Measurements from ENCODE around the gene RSRP1.
"Not testable (repeated sequence)": the region's sequence is repeated elsewhere in the genome, so short reads cannot be mapped to it uniquely, and the experiment has no call there.

Gene RSRP1

GRCh38 chr1:25256578-25256965, 9.3 kb upstream of the RSRP1 start:
- DNase-seq: no peak

DNA sequence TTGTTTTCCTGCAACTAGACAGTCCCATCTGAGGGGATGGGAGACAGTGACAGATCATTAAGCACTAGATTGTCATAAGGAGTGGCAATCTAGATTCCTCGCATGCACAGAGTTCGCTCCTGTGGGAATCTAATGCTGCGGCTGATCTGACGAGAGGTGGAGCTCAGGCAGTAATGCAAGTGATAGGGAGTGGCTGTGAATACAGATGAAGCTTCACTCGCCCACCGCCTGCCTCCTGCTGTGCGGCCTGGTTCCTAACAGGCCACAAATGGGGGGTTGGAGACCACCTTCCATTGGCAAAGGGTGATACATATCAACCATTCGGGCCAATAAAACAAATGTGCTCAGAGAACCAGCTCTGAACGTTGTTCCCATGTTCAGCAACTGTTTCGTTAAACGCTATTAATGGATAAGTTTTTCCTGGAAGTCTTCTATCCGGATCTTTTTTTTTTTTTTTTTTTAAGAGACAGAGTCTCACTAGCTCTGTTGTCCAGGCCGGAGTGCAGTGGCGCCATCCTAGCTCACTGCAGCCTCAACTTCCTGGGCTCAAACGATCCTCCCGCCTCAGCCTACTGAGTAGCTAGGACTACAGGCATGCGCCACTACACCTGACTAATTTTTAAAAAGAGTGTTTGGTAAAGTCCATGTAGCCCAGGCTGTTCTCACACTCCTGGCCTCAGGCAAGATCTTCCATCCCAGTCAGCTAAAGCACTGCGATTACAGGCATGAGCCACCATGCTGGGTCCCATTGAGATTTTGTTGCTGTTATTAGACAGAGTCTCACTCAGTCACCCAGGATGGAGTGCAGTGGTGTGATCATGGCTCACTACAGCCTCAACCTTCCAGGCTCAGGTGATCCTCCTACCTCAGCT, 8.7 kb upstream of the RSRP1 start:
- no peak for DNase-seq

DNA sequence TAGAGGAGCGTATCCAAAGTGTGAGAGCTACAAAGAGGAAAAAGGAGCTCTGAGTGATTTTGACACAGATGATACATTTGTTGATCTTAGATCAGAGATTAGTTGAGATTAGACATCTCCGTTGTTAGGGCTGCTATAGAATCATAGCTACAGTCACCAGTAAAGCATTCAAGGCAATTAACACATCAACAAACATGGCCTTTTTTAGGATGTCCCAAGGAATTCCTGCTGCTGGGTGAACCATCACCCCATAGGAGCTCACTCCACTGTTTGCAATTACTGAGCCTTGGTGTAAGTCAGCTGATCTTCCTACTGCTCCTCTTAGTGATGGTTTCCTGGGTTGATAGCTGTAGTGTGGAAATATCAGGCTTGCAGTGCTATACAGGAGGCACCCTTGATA, 6.7 kb upstream of the RSRP1 start:
- no peak for DNase-seq

DNA sequence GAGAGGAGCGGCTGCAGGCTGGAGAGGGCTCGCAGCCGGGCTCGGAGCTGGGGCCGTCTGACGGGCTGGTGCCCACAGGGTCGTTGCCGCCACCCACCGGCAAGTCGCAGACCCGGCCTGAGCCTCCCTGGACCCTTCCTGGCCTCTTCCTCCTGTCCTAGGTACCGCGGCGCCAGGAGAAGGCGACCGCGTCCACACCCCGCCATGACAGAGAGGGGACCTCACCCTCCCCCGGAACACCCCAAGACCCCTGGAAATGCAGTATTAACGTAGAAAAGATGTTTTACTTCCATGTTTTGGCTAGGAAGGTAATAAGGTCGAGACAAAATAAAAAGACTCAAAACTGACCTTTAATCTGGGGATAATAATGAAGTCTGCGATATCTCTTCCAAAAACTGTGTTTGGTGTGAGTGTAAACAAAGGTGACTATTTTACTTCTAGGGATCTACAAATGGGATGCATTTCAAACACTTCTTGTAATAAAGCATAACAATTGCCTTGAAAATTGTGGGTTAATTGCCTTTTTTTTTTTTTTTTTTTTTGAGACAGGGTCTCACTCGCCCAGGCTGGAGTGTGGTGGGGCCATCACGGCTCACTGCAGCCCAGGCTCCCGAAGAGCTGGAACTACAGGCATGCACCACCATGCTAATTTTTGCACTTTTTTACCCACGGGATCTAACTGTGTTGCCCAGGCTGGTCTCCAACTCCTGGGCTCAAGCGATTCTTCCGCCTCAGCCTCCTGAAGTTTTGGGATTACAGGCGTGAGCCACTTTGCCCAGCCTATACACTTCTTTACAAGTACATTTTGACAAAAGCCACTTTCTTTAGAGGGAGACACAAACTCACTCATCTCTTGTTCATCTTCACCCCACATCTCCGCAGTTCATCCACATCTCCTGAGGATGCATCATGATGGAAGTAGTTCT, 838 bp upstream of the RSRP1 start:
- DNase-seq: no peak

GRCh38 chr1:25246600-25247023, 642 bp downstream of the RSRP1 start:
- DNase-seq: no peak

DNA sequence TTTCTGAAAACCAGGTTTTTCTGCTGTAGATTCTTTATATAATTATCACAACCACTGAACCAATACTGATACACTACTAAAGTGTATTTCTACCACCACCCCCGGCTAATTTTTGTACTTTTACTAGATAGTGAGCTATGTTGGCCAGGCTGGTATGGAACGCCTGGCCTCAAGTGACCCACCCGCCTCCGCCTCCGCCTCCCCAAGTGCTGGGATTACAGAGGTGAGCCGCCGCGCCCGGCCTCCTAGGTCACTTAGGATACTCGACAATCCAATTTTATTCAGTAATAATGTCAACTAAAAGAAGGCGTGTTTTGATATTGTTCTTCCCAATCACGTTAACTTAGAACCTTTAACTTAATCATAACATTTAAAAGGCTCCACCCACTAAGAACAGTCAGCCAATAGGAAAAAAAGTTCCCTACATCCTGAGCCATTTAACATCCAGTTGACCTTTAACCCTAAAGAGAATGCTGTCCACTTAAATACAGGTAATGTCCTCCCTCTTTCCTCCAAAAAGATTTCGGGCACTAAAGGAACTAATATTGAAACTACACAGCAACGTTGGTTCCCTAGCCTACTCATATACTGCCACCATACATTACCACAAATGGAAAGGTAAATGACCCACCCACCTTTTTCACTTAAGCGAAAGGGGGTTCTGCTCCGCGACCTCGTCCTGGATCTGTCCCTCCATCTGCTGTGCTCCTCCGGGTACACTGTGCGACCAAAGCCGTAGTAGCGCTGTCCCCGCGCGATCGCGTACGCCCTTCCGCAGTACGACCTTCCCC, 1.2 kb downstream of the RSRP1 start:
- no peak for DNase-seq

DNA sequence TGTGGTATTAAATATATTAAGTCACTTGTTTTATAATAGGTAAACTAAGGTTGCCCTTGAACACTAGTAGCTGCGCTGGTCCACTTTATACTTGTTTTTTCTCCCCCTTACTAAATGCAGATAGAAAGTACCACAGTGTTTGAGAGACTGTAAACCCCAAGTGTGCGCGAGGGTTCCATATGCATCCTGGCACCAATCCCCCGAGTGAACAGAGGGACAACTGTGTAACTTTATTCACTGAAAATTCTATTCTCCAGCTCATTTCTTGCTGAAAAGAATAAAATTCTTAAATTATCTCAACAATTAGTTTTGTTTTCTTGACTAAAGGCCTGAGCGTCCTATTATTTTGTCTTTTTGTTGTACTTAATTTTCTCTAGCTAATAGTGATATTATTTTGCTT, 1.9 kb downstream of the RSRP1 start:
- no peak for DNase-seq

DNA sequence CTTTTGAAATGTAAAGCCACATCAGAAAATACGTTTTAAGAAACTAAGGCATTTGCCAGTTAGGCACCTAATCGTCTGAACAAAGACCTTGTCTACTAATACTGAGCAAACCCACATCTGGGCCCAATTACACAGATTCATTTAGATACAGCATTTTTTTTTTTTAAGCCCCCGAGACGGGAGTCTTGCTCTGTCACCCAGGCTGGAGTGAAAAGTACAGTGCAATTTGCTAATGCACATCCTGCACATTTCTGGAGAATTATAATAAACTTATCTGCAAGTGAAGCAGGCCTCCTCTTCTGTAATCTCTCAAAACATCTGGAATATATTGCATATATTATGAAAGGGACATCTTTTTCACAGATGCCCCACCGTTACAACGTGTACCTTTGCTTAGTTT, 3.3 kb downstream of the RSRP1 start:
- DNase-seq: no peak

GRCh38 chr1:25239681-25240541, 7.3 kb downstream of the RSRP1 start:
- DNase-seq: peak; percentile 64

GRCh38 chr1:25238046-25238445, 9.2 kb downstream of the RSRP1 start:
- DNase-seq: no peak

- not testable (repeated sequence) for DNase-seq
Observed at GRCh38 chr1:25236261-25236660, 11.0 kb downstream of the RSRP1 start.

DNA sequence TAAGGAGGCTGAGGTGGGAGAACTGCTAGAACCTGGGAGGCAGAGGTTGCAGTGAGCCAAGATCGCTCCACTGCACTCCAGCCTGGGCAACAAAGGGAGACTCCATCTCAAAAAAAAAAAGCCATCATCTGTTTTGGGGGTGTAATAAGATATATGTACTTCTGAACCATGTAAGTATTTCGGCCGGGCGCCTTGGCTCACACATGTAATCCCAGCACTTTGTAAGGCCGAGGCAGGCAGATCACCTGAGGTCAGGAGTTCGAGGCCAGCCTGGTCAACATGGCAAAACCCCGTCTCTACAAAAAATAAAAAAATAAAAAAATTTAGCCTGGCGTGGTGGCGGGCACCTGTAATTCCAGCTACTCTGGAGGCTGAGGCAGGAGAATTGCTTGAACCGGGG, 11.8 kb downstream of the RSRP1 start:
- not testable (repeated sequence) for DNase-seq

DNA sequence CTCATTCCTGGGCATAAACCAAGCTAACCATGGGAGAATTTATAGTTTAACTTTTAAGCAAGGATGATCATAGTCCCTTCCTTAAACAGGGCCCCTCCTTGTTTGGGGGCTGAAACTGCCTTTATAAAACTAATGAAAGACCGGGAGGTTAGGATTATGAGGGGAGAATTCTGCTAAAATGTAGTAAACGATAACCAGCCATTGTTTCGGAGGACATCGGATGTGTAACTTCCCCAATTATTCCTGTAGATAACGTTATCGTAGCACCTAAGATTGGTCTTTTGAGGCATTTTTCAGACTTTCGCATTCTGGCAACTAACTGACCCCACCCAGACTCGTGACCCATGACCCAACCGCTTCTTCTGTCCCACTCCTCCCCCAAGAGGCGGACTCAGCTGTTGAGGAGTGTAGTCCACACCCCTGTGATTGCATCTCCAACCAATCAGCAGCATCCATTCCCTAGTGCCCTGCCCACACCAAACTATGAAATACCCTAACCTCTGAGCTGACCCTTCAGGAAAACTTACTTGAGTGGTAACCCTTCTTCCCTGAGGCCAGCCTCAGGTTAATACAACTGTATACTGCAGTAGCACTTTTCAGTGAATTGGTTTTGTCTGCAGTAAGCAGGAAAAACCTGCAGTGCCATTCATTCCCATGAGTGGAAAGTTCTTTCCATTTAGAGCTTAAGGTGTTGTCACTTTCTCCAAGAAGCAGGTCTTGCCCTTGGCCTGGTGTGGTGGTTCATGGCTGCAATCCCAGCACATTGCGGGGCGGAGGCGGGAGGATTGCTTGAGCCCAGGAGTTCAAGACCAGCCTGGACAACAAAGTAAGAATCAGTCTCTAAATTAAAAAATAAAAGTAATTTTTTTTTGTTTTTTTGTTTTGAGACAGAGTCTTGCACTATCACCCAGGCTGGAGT, 14.1 kb downstream of the RSRP1 start:
- peak; percentile 14 for DNase-seq

DNA sequence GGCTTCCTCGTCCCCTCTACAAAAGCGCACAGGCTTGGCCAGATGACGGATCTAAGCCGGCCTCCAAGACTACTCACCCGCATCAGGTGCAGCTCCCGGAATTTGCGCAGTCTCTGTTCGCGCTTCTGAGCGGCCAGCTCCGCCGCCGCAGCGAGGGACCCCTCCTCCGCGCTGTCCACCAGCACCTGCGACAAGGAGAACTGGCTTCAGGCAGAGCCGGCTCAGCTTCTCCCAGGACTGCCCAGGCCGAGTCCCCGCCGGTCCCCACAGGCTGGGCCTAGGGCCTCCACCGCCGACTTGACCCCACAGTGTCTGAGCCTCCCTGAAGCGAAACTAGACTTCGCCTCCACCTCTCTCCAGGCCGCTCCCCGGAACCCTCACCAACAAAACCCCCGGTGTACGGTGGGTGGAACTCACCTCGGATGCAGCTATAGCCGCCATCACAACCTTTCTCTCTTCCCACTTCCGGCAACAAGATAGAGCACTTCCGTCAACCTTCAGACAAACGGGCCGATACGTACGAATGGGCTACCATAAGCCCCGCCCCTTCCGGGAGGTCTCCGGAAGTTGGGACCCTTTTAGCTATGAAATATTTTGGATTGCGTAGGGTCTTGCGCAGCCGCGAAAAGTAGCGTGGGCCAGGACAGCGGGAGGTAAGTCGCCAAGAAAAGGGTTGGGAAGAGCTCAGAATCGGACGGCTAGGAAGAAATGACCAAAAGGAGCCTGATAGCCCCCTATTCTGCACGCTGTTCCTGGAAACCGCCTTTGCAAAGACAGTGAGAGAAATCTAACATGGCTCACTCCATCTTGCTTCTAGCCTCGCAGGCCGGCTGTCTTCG, 15.0 kb downstream of the RSRP1 start, which contains the start of gene SYF2:
Gene SYF2 (minus strand): TSS at position 476 of the 839 bp plus-strand sequence. CDS start 35 bp downstream, at position 441.
- peak; percentile 83 for DNase-seq

- no peak for DNase-seq
Observed at GRCh38 chr1:25223471-25223870, 23.8 kb downstream of the RSRP1 start.

GRCh38 chr1:25222606-25223005, 24.6 kb downstream of the RSRP1 start:
- DNase-seq: no peak

GRCh38 chr1:25220666-25221065, 26.6 kb downstream of the RSRP1 start:
- DNase-seq: no peak

DNA sequence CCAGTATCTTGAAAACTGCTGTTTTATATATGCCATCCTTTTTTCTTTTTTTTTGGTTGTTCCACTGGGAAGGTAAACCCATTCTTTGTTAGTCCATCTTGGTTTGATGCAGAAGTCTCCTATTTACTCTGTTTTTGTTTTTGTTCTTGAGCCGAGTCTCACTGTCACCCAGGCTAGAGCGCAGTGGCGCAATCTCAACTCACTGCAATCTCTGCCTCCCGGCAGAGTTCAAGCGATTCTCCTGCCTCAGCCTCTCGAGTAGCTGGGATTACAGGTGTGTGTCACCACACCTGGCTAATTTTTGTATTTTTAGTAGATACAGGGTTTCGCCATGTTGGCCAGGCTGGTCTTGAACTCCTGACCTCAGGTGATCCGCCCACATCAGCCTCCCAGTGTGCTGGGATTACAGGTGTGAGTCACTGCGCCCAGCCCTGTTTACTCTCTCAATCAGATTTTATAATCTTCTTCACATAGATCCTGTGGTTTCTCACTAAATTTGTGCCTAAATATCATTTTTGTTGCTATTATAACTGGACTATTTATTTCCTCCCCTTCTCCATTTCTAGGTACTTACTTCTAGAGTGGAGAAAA, 27.5 kb downstream of the RSRP1 start:
- DNase-seq: no peak

DNA sequence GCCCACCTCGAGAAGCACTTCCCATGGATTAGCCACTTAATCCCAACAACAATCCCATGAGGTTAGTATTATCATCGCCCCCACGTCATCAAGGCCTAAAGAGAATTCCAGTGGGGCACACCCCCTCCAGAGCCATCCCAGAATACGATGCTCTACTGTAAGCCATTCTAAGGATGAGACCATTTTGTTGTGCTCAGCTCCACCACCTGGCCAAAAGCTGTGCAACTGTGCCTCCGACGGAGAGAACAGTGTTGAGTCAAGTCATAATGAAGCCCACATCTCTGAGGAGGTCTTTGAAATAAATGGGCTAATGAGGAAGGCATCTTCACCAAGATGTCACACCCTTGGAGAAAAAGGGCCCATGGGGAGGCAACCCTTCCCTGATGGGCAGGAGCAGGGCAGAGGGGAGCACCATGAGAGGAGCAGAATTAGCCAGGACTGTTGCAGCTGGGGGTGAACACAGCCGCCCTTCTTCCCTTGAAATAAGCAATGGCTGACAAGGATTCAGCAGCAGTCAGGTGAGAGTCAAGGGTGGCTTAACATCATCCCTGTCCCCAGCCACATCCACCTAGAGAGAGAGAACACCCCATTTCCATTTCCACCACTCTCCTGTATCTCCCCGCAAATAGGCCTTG, 29.5 kb downstream of the RSRP1 start:
- no peak for DNase-seq
